GM18909 (cell line): ENCODE measurements around the gene PDZD8.
A peak's percentile ranks its signal among the peaks of the same experiment; 100 is the strongest.
"Not testable (repeated sequence)": the region's sequence is repeated elsewhere in the genome, so short reads cannot be mapped to it uniquely, and the experiment has no call there.

Experiments used
- ATAC-seq: cut with Tn5 transposase; IDR thresholded peaks from one replicate; pipeline ENCODE4 v1.9.1; 2021; ENCODE audit warnings: mild to moderate bottlenecking; ENCODE audit not compliant: unreplicated experiment, poor library complexity

Gene PDZD8

GRCh38 chr10:117239051-117239450, 136.2 kb downstream of the PDZD8 start:
- no peak for ATAC-seq

GRCh38 chr10:117237401-117237991, 137.7 kb downstream of the PDZD8 start:
- ATAC-seq, result peak; percentile 69

GRCh38 chr10:117230107-117230506, 145.1 kb downstream of the PDZD8 start:
- ATAC-seq, result not testable (repeated sequence)

GRCh38 chr10:117228210-117228609, 147.0 kb downstream of the PDZD8 start:
- ATAC-seq, result no peak
